Suprapubic skin (tissue), 4 donors: ENCODE results near the gene HJV.

ENCODE experiments used
- CTCF ChIP-seq, 2 donors: fragments of 200-600 bp in 1 of 2; fragments of 450-650 bp in 1 of 2; sonication (generic) in 1 of 2; IDR thresholded peaks; one replicate each; pipeline ENCODE4 v1.5.1; 2016 to 2019; ENCODE audit warnings: antibody characterized with exemption in 2 of 2, mild to moderate bottlenecking in 1 of 2, moderate library complexity in 1 of 2
- POLR2A ChIP-seq, 2 donors: fragments of 450-650 bp; IDR thresholded peaks; one replicate each; pipeline ENCODE4 v1.6.1; 2017; ENCODE audit warnings: antibody characterized with exemption in 2 of 2, mild to moderate bottlenecking in 2 of 2, moderate library complexity in 2 of 2
- POLR2AphosphoS5 ChIP-seq, 3 donors: sonication (generic); formaldehyde crosslinking; IDR thresholded peaks; one replicate each; pipeline ENCODE4 v1.6.1; 2017; ENCODE audit warnings: antibody characterized with exemption in 3 of 3

- TF ChIP-seq CTCF (IDR thresholded peaks at IDR 0.05) = no peak
- no peak for TF ChIP-seq POLR2AphosphoS5 (IDR thresholded peaks at IDR 0.05)
- TF ChIP-seq POLR2A (IDR thresholded peaks at IDR 0.05) = no peak
Observed at GRCh38 chr1:145978471-145978853, 43.1 kb downstream of the HJV start.
